GM12874 (cell line): ENCODE results near the gene KRTAP6-2.

Experiments
- CTCF ChIP-seq: IDR thresholded peaks from 2 replicates; pipeline ENCODE4 v1.5.1; 2011; ENCODE audit warnings: low read depth, mild to moderate bottlenecking, control low read depth, low read length, moderate library complexity; ENCODE audit not compliant: insufficient read depth

KRTAP6-2 gene

GRCh38 chr21:30555095-30555494 lies 43.6 kb downstream of the KRTAP6-2 start:
- no peak for TF ChIP-seq CTCF

- no peak for TF ChIP-seq CTCF
Measured at GRCh38 chr21:30552782-30553181, 45.9 kb downstream of the KRTAP6-2 start.
